Nephron progenitor cell (in vitro differentiated cells): ENCODE measurements around the gene DUSP3.

Experiments
- DNase-seq: peaks from one replicate; pipeline ENCODE4 v3.0.0; 2021
- H3K27ac Mint-ChIP-seq: 2 replicates; pipeline ENCODE4 v1.8.0; 2021; ENCODE audit warnings: mild to moderate bottlenecking, moderate library complexity, mixed read lengths
- H3K27me3 Mint-ChIP-seq: 2 replicates; pipeline ENCODE4 v1.8.0; 2021; ENCODE audit warnings: mild to moderate bottlenecking, low read depth, mixed read lengths; ENCODE audit not compliant: poor library complexity
- H3K36me3 Mint-ChIP-seq: 2 replicates; pipeline ENCODE4 v1.8.0; 2021; ENCODE audit warnings: low read depth, mixed read lengths
- H3K4me1 Mint-ChIP-seq: 2 replicates; pipeline ENCODE4 v1.8.0; 2021; ENCODE audit warnings: mixed read lengths
- H3K4me3 Mint-ChIP-seq: 2 replicates; pipeline ENCODE4 v1.8.0; 2021; ENCODE audit warnings: mild to moderate bottlenecking, moderate library complexity, mixed read lengths
- H3K9me3 Mint-ChIP-seq: 2 replicates; pipeline ENCODE4 v1.8.0; 2021; ENCODE audit warnings: mild to moderate bottlenecking, moderate library complexity, mixed read lengths
- CTCF ChIP-seq: fragments of 200-600 bp; sonication (generic); IDR thresholded peaks from 2 replicates; pipeline ENCODE4 v1.5.0; 2021; ENCODE audit warnings: antibody characterized with exemption

Gene DUSP3

GRCh38 chr17:43722870-43723665, 55.7 kb downstream of the DUSP3 start:
- no peak for DNase-seq
- peaks cover 30% of the 10 kb centered on the region for H3K27me3 Mint-ChIP-seq
- H3K27ac Mint-ChIP-seq, result peak overlapping the region; percentile 74
- H3K4me3 Mint-ChIP-seq, result no peak overlapping the region
- H3K36me3 Mint-ChIP-seq, result no peaks in the 10 kb centered on the region
- H3K4me1 Mint-ChIP-seq, result peaks cover 61% of the 10 kb centered on the region
- TF ChIP-seq CTCF, result no peak
- H3K9me3 Mint-ChIP-seq, result peaks cover 4% of the 10 kb centered on the region

GRCh38 chr17:43722269-43722619, 56.5 kb downstream of the DUSP3 start:
- Mint-ChIP-seq H3K36me3 (no peaks in the 10 kb centered on the region), H3K27me3 (peaks cover 30% of the 10 kb centered on the region), H3K27ac (no peak overlapping the region), H3K4me3 (no peak overlapping the region), H3K4me1 (peaks cover 66% of the 10 kb centered on the region), H3K9me3 (peaks cover 4% of the 10 kb centered on the region)
- no peak for DNase-seq
- no peak for TF ChIP-seq CTCF

GRCh38 chr17:43721537-43722268, 57.1 kb downstream of the DUSP3 start:
- no peak overlapping the region for H3K27ac Mint-ChIP-seq
- H3K4me3 Mint-ChIP-seq, result peak overlapping the region; percentile 72
- peaks cover 26% of the 10 kb centered on the region for H3K27me3 Mint-ChIP-seq
- DNase-seq, result no peak
- TF ChIP-seq CTCF, result no peak
- H3K4me1 Mint-ChIP-seq, result peaks cover 71% of the 10 kb centered on the region
- H3K36me3 Mint-ChIP-seq, result no peaks in the 10 kb centered on the region
- peaks cover 4% of the 10 kb centered on the region for H3K9me3 Mint-ChIP-seq

GRCh38 chr17:43720311-43721060, 58.3 kb downstream of the DUSP3 start:
- no peaks in the 10 kb centered on the region for H3K36me3 Mint-ChIP-seq
- peak; percentile 75 for DNase-seq
- H3K9me3 Mint-ChIP-seq, result peaks cover 4% of the 10 kb centered on the region
- no peak overlapping the region for H3K27ac Mint-ChIP-seq
- H3K27me3 Mint-ChIP-seq, result peaks cover 27% of the 10 kb centered on the region
- H3K4me1 Mint-ChIP-seq, result peaks cover 74% of the 10 kb centered on the region
- peak overlapping the region; percentile 72 for H3K4me3 Mint-ChIP-seq
- no peak for TF ChIP-seq CTCF

GRCh38 chr17:43719578-43719977, 59.2 kb downstream of the DUSP3 start:
- H3K36me3 Mint-ChIP-seq, result no peaks in the 10 kb centered on the region
- no peak overlapping the region for H3K27ac Mint-ChIP-seq
- peaks cover 36% of the 10 kb centered on the region for H3K27me3 Mint-ChIP-seq
- H3K4me1 Mint-ChIP-seq, result peaks cover 75% of the 10 kb centered on the region
- H3K9me3 Mint-ChIP-seq, result no peaks in the 10 kb centered on the region
- H3K4me3 Mint-ChIP-seq, result peak overlapping the region; percentile 72
- TF ChIP-seq CTCF, result no peak
- DNase-seq, result no peak
